Left lung (tissue), 10 donors: ENCODE results near the gene KLHDC4. TPM values are rescaled to one million over a fixed set of nuclear protein-coding genes. Genes with fewer than 3 reads are reported as not detected.

ENCODE experiments used
- ATAC-seq: fragments of 200-7000 bp; cut with Tn5 transposase; one replicate; pipeline ENCODE4 v1.9.1; 2020; ENCODE audit warnings: moderate library complexity
- DNase-seq, 4 donors: peaks; one replicate each; pipeline ENCODE4 v3.0.0-alpha.2; 2013 to 2020
- H3K27ac ChIP-seq, 2 donors: fragments of 200-600 bp; sonication (generic) in 1 of 2; one replicate each; pipeline versions ENCODE4 v1.5.0 to v1.8.0; 2020 to 2021
- H3K27me3 ChIP-seq, 2 donors: fragments of 200-600 bp; sonication (generic) in 1 of 2; one replicate each; pipeline versions ENCODE4 v1.5.0 to v1.8.0; 2020 to 2021
- H3K36me3 ChIP-seq, 2 donors: fragments of 200-600 bp; sonication (generic) in 1 of 2; one replicate each; pipeline versions ENCODE4 v1.5.0 to v1.8.0; 2020 to 2021
- H3K4me1 ChIP-seq, 2 donors: fragments of 200-600 bp; one replicate each; pipeline ENCODE4 v1.8.0; 2021
- H3K4me3 ChIP-seq, 2 donors: fragments of 200-600 bp; sonication (generic) in 1 of 2; one replicate each; pipeline versions ENCODE4 v1.5.0 to v1.8.0; 2020 to 2021; ENCODE audit warnings: mild to moderate bottlenecking in 1 of 2
- H3K9me3 ChIP-seq, 2 donors: fragments of 200-600 bp; sonication (generic) in 1 of 2; one replicate each; pipeline versions ENCODE4 v1.5.0 to v1.8.0; 2020 to 2021
- CTCF ChIP-seq, 2 donors: fragments of 200-600 bp; sonication (generic) in 1 of 2; IDR thresholded peaks; one replicate each; pipeline versions ENCODE4 v1.5.0 to v1.8.0; 2021; ENCODE audit warnings: antibody characterized with exemption in 2 of 2
- intact Hi-C, 2 donors: fragments of 100-400 bp; cut with DNase I; formaldehyde crosslinking; loops; one replicate each; pipeline versions ENCODE4 v1.11.2 to v1.14.2; 2022
- polyA plus RNA-seq, 6 donors: library from polyadenylated mRNA; unstranded; fragments of 120-200 nt; gene quantifications; one replicate each; pipeline ENCODE4 v1.2.1, GENCODE V29; 2013; ENCODE audit not compliant: insufficient read length in 6 of 6
- total RNA-seq, 2 donors: library from RNA; stranded (reverse); fragmentation: NEBNext Ultra II Directional; extraction: Animal tissue kit (Norgen Biotek cat#: 25700); gene quantifications; one replicate each; pipeline ENCODE4 v1.2.1, GENCODE V29; 2021
- donor health status: DM: no; HTN: yes; CAD: no.
- donor health status: DM: no; HTN: no; CAD: no.

KLHDC4 gene
- total and polyA plus RNA-seq, 8 donors = 31.3 to 46.7 (median 36.9) TPM

GRCh38 chr16:87678618-87679017 is 87.2 kb downstream of the KLHDC4 start:
- no peaks in the 10 kb centered on the region for H3K9me3 ChIP-seq
- intact Hi-C loops = no loop called here
- DNase-seq (peak in 2 of 4 donors; percentile 11 to 57), ATAC-seq (no peak)
- no peak overlapping the region for H3K4me3 ChIP-seq
- TF ChIP-seq CTCF (IDR thresholded peaks at IDR 0.05) = no peak
- H3K4me1 ChIP-seq = no peaks in the 10 kb centered on the region
- H3K27ac ChIP-seq = no peak overlapping the region
- no peaks in the 10 kb centered on the region for H3K36me3 ChIP-seq
- peaks cover 0 to 49% of the 10 kb centered on the region in 2 donors for H3K27me3 ChIP-seq

GRCh38 chr16:87677830-87678229 is 88.0 kb downstream of the KLHDC4 start:
- peaks cover 0 to 41% of the 10 kb centered on the region in 2 donors for H3K27me3 ChIP-seq
- H3K4me1 ChIP-seq = no peaks in the 10 kb centered on the region
- H3K27ac ChIP-seq = no peak overlapping the region
- no peak overlapping the region for H3K4me3 ChIP-seq
- intact Hi-C loops = no loop called here
- H3K9me3 ChIP-seq = no peaks in the 10 kb centered on the region
- H3K36me3 ChIP-seq = no peaks in the 10 kb centered on the region
- TF ChIP-seq CTCF (IDR thresholded peaks at IDR 0.05) = no peak
- DNase-seq = no peak
- ATAC-seq = no peak

GRCh38 chr16:87675111-87675719 is 90.6 kb downstream of the KLHDC4 start:
- no peak overlapping the region for H3K27ac ChIP-seq
- H3K4me1 ChIP-seq = no peaks in the 10 kb centered on the region
- intact Hi-C loops = no loop called here
- H3K4me3 ChIP-seq = no peak overlapping the region
- TF ChIP-seq CTCF (IDR thresholded peaks at IDR 0.05) = no peak
- no peaks in the 10 kb centered on the region for H3K36me3 ChIP-seq
- peak in 1 of 4 donors; percentile 61 for DNase-seq
- ATAC-seq = peak; percentile 22
- no peaks in the 10 kb centered on the region for H3K9me3 ChIP-seq
- H3K27me3 ChIP-seq = peaks cover 0 to 36% of the 10 kb centered on the region in 2 donors

- Histone ChIP-seq H3K4me1 (no peaks in the 10 kb centered on the region), H3K36me3 (no peaks in the 10 kb centered on the region), H3K27ac (no peak overlapping the region), H3K9me3 (no peaks in the 10 kb centered on the region), H3K4me3 (no peak overlapping the region), H3K27me3 (peaks cover 0 to 35% of the 10 kb centered on the region in 2 donors)
- no peak for TF ChIP-seq CTCF (IDR thresholded peaks at IDR 0.05)
- DNase-seq (no peak), ATAC-seq (no peak)
- intact Hi-C loops = no loop called here
These were observed 91.4 kb downstream of the KLHDC4 start for GRCh38 chr16:87674419-87674818.

GRCh38 chr16:87671715-87672270 is 94.0 kb downstream of the KLHDC4 start:
- peaks cover 0 to 50% of the 10 kb centered on the region in 2 donors for H3K27me3 ChIP-seq
- no peak overlapping the region for H3K27ac ChIP-seq
- no peaks in the 10 kb centered on the region for H3K36me3 ChIP-seq
- no peak for ATAC-seq
- H3K4me1 ChIP-seq = no peaks in the 10 kb centered on the region
- no peak overlapping the region for H3K4me3 ChIP-seq
- DNase-seq = peak in 1 of 4 donors; percentile 73
- intact Hi-C loops = no loop called here
- no peaks in the 10 kb centered on the region for H3K9me3 ChIP-seq
- TF ChIP-seq CTCF (IDR thresholded peaks at IDR 0.05) = no peak
